Thoracic aorta (tissue), 2 donors: Measurements from ENCODE around the gene DBI. TPM values are rescaled to one million over a fixed set of nuclear protein-coding genes. Genes with fewer than 3 reads are reported as not detected.

Experiments
- ATAC-seq: fragments of 150-250 bp; one replicate; pipeline ENCODE4 v1.8.0; 2017; ENCODE audit warnings: low read depth; ENCODE audit not compliant: insufficient number of reproducible peaks, low FRiP score
- DNase-seq: peaks from one replicate; pipeline ENCODE4 v3.0.0-alpha.2; 2020; ENCODE audit warnings: low spot score
- H3K27ac ChIP-seq, 2 donors: fragments of 200-600 bp; sonication (generic); 1 replicate in 1 of 2; 2 replicates in 1 of 2; pipeline ENCODE4 v1.5.1; 2016; ENCODE audit warnings: mild to moderate bottlenecking in 2 of 2, moderate library complexity in 2 of 2
- H3K27me3 ChIP-seq: fragments of 200-600 bp; sonication (generic); replicated peaks from 2 replicates; pipeline ENCODE4 v1.6.0; 2016; ENCODE audit warnings: mild to moderate bottlenecking; ENCODE audit not compliant: insufficient read depth
- H3K36me3 ChIP-seq: fragments of 200-600 bp; sonication (generic); one replicate; pipeline ENCODE4 v1.5.1; 2016
- H3K4me1 ChIP-seq, 2 donors: fragments of 200-600 bp; sonication (generic); 1 replicate in 1 of 2; 2 replicates in 1 of 2; pipeline versions ENCODE4 v1.5.1 to v1.6.0; 2016; ENCODE audit warnings: low read depth in 2 of 2, mild to moderate bottlenecking in 1 of 2; ENCODE audit not compliant: control insufficient read depth in 1 of 2
- H3K4me3 ChIP-seq: fragments of 200-600 bp; sonication (generic); 2 replicates; pipeline ENCODE4 v1.5.1; 2016; ENCODE audit warnings: mild to moderate bottlenecking
- H3K9me3 ChIP-seq: fragments of 200-600 bp; sonication (generic); 2 replicates; pipeline ENCODE4 v1.5.1; 2016
- total RNA-seq, 2 donors: library from RNA; depleted of rRNA; stranded (reverse); fragments of >200 nt; gene quantifications; one replicate each; pipeline versions ENCODE4 v1.1.0 to v1.2.3, GENCODE V29; 2016
- TF ChIP-seq, protein P1 (sequence below): fragments of 200-600 bp; sonication (generic); IDR thresholded peaks from one replicate; pipeline ENCODE4 v1.5.1; 2019; ENCODE audit warnings: antibody characterized with exemption

DBI gene
- total RNA-seq, 2 donors from 2014 or later = 63.8 to 68.6 TPM

DNA sequence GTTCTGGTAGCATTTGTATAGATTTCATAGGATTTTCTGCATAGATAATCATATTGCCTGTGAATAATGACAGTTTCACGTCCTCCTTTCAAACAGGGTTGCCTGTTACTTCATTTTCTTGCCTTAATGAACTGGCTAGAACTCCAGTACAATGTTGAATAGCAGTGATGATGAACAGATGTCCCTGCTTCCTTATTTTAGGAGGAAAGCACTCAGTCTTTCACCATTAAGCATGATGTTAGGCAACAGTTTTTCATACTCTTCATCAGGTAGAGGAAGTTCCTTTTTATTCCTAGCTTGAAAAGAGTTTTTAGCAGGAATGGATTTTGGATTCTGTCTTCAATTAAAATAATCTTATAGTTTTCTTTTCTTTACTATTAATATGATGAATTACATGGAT lies 39.8 kb upstream of the DBI start:
- H3K36me3 ChIP-seq = no peaks in the 10 kb centered on the region
- H3K4me1 ChIP-seq = no peaks in the 10 kb centered on the region
- TF ChIP-seq, protein P1, sequence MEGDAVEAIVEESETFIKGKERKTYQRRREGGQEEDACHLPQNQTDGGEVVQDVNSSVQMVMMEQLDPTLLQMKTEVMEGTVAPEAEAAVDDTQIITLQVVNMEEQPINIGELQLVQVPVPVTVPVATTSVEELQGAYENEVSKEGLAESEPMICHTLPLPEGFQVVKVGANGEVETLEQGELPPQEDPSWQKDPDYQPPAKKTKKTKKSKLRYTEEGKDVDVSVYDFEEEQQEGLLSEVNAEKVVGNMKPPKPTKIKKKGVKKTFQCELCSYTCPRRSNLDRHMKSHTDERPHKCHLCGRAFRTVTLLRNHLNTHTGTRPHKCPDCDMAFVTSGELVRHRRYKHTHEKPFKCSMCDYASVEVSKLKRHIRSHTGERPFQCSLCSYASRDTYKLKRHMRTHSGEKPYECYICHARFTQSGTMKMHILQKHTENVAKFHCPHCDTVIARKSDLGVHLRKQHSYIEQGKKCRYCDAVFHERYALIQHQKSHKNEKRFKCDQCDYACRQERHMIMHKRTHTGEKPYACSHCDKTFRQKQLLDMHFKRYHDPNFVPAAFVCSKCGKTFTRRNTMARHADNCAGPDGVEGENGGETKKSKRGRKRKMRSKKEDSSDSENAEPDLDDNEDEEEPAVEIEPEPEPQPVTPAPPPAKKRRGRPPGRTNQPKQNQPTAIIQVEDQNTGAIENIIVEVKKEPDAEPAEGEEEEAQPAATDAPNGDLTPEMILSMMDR = no peak
- H3K9me3 ChIP-seq = no peaks in the 10 kb centered on the region
- H3K27ac ChIP-seq = no peak overlapping the region
- H3K27me3 ChIP-seq = no peaks in the 10 kb centered on the region
- DNase-seq (no peak), ATAC-seq (no peak)
- H3K4me3 ChIP-seq = no peak overlapping the region

DNA sequence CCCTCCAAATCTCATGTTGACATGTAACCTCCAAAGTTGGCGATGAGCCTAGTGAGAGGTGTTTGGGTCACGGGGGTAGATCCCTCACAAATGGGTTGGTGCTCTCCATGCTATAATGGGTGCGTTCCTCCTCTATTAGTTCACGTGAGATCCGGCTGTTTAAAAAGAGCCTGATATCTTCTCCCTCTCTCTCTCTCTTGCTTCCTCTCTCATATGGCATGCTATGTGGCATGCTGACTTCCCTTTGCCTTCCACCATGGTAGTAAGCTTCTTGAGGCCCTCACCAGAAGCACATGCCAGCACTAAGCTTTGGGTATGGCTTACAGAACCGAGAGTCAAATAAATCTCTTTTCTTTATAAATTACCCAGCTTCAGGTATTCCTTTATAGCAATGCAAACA lies 39.3 kb upstream of the DBI start:
- ATAC-seq = no peak

DNA sequence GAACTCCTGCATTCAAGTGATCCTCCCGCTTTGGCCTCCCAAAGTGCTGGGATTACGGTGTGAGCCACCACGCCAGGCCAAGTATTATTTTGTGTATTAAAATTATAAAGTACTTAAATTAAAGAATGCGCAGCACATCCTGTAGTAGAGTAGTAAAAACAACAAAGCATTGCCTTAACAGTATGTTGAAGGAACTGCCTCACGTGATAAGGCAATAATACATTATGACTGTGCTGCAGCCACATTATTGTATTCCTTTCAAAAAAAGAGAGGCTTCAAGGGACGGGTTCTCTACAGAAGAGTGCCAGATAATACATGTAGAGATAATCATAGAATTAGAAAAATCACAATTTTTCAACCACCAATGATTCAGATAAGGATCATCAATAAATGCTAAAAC lies 33.8 kb upstream of the DBI start:
- TF ChIP-seq, protein P1 = no peak
- Histone ChIP-seq H3K9me3 (no peaks in the 10 kb centered on the region), H3K4me3 (no peak overlapping the region), H3K36me3 (no peaks in the 10 kb centered on the region), H3K27me3 (no peaks in the 10 kb centered on the region), H3K4me1 (no peaks in the 10 kb centered on the region), H3K27ac (no peak overlapping the region)
- DNase-seq = no peak
- ATAC-seq = no peak

More for the DNA sequence above, 39.3 kb upstream of the DBI start:
- H3K4me1 ChIP-seq = no peaks in the 10 kb centered on the region
- TF ChIP-seq, protein P1 = no peak
- H3K36me3 ChIP-seq = no peaks in the 10 kb centered on the region
- H3K27ac ChIP-seq = no peak overlapping the region
- no peaks in the 10 kb centered on the region for H3K27me3 ChIP-seq
- no peaks in the 10 kb centered on the region for H3K9me3 ChIP-seq
- H3K4me3 ChIP-seq = no peak overlapping the region
- DNase-seq = no peak

GRCh38 chr2:119333360-119333759 lies 33.4 kb upstream of the DBI start:
- Histone ChIP-seq H3K27ac (no peak overlapping the region), H3K36me3 (no peaks in the 10 kb centered on the region), H3K4me3 (no peak overlapping the region), H3K4me1 (no peaks in the 10 kb centered on the region), H3K27me3 (no peaks in the 10 kb centered on the region), H3K9me3 (no peaks in the 10 kb centered on the region)
- DNase-seq (no peak), ATAC-seq (no peak)
- TF ChIP-seq, protein P1 = no peak

- H3K4me1 ChIP-seq = no peaks in the 10 kb centered on the region
- DNase-seq (no peak), ATAC-seq (no peak)
- H3K36me3 ChIP-seq = no peaks in the 10 kb centered on the region
- H3K4me3 ChIP-seq = no peak overlapping the region
- H3K9me3 ChIP-seq = no peaks in the 10 kb centered on the region
- no peak overlapping the region for H3K27ac ChIP-seq
- TF ChIP-seq, protein P1 = no peak
- H3K27me3 ChIP-seq = no peaks in the 10 kb centered on the region
Observed at GRCh38 chr2:119333833-119334232, 32.9 kb upstream of the DBI start.
